Hepatocyte (in vitro differentiated cells): ENCODE results near the gene CAPN12.

Experiments
- CTCF ChIP-seq: fragments of 200-600 bp; sonication (generic); IDR thresholded peaks from 2 replicates; pipeline ENCODE4 v1.5.1; 2016; ENCODE audit warnings: antibody characterized with exemption, mild to moderate bottlenecking; ENCODE audit not compliant: poor library complexity
- EZH2 ChIP-seq: fragments of 200-600 bp; sonication (generic); IDR thresholded peaks from 2 replicates; pipeline ENCODE4 v1.6.1; 2016; ENCODE audit warnings: antibody characterized with exemption, mild to moderate bottlenecking, borderline replicate concordance
- EZH2phosphoT487 ChIP-seq: fragments of 200-600 bp; sonication (generic); IDR thresholded peaks from one replicate; pipeline ENCODE4 v1.6.1; 2018; ENCODE audit warnings: antibody characterized with exemption, mild to moderate bottlenecking, low read depth, moderate library complexity; ENCODE audit not compliant: unreplicated experiment, severe bottlenecking

GRCh38 chr19:38737281-38737865 is 6.9 kb downstream of the CAPN12 start:
- TF ChIP-seq CTCF (no peak), EZH2phosphoT487 (no peak), EZH2 (no peak)
